SK-N-MC (cell line): ENCODE measurements around the gene SEMA5A.

ENCODE experiments used
- EZH2 ChIP-seq: fragments of 200-600 bp; sonication (generic); IDR thresholded peaks from one replicate; pipeline ENCODE4 v1.6.1; 2017; ENCODE audit warnings: antibody characterized with exemption
- POLR2AphosphoS5 ChIP-seq: IDR thresholded peaks from 2 replicates; pipeline ENCODE4 v1.6.1; 2012; ENCODE audit warnings: mild to moderate bottlenecking, low read depth, low read length, borderline replicate concordance

GRCh38 chr5:9405196-9405754 lies 140.6 kb downstream of the SEMA5A start:
- TF ChIP-seq POLR2AphosphoS5, result no peak
- no peak for TF ChIP-seq EZH2
